PFSK-1 (cell line): Measurements from ENCODE around the gene CALU.

ENCODE experiments used
- TAF1 ChIP-seq: IDR thresholded peaks from 2 replicates; pipeline ENCODE4 v1.6.1; 2012; ENCODE audit warnings: low read length, control low read depth, borderline replicate concordance; ENCODE audit not compliant: insufficient read depth
- TF ChIP-seq, protein P1 (sequence below), 2 experiments: IDR thresholded peaks; 2 replicates each; pipeline versions ENCODE4 v1.6.1 to v1.8.0; 2011 to 2012; ENCODE audit warnings: low read depth in 2 of 2, low read length in 2 of 2, control low read depth in 1 of 2, inconsistent platforms in 1 of 2, mild to moderate bottlenecking in 1 of 2, moderate library complexity in 1 of 2; ENCODE audit not compliant: insufficient read depth in 1 of 2

GRCh38 chr7:128692623-128693270 lies 46.4 kb upstream of the CALU start:
- TF ChIP-seq TAF1: no peak
- TF ChIP-seq, protein P1, sequence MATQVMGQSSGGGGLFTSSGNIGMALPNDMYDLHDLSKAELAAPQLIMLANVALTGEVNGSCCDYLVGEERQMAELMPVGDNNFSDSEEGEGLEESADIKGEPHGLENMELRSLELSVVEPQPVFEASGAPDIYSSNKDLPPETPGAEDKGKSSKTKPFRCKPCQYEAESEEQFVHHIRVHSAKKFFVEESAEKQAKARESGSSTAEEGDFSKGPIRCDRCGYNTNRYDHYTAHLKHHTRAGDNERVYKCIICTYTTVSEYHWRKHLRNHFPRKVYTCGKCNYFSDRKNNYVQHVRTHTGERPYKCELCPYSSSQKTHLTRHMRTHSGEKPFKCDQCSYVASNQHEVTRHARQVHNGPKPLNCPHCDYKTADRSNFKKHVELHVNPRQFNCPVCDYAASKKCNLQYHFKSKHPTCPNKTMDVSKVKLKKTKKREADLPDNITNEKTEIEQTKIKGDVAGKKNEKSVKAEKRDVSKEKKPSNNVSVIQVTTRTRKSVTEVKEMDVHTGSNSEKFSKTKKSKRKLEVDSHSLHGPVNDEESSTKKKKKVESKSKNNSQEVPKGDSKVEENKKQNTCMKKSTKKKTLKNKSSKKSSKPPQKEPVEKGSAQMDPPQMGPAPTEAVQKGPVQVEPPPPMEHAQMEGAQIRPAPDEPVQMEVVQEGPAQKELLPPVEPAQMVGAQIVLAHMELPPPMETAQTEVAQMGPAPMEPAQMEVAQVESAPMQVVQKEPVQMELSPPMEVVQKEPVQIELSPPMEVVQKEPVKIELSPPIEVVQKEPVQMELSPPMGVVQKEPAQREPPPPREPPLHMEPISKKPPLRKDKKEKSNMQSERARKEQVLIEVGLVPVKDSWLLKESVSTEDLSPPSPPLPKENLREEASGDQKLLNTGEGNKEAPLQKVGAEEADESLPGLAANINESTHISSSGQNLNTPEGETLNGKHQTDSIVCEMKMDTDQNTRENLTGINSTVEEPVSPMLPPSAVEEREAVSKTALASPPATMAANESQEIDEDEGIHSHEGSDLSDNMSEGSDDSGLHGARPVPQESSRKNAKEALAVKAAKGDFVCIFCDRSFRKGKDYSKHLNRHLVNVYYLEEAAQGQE (IDR thresholded peaks at IDR 0.05; ENCODE audit: insufficient read depth in 1 of 2, low read depth in 2 of 2, low read length in 2 of 2): no peak
